CD4-positive, alpha-beta T cell treated with Interleukin-6 for 4 hours (primary cell): ENCODE data around the gene AP5Z1.
"Not testable (repeated sequence)": the region's sequence is repeated elsewhere in the genome, so short reads cannot be mapped to it uniquely, and the experiment has no call there.

Source experiments
- DNase-seq: peaks from one replicate; pipeline ENCODE4 v3.0.0-alpha.2; 2020; ENCODE audit warnings: mixed read lengths

AP5Z1 gene

GRCh38 chr7:4790078-4790465, 14.6 kb downstream of the AP5Z1 start:
- no peak for DNase-seq

GRCh38 chr7:4790516-4790991, 15.1 kb downstream of the AP5Z1 start:
- no peak for DNase-seq

GRCh38 chr7:4791101-4791737, 15.8 kb downstream of the AP5Z1 start:
- no peak for DNase-seq

GRCh38 chr7:4791738-4792536, 16.5 kb downstream of the AP5Z1 start:
- DNase-seq: peak; percentile 88

- no peak for DNase-seq
These were observed 17.2 kb downstream of the AP5Z1 start for GRCh38 chr7:4792537-4793126.

GRCh38 chr7:4793385-4793993, 18.1 kb downstream of the AP5Z1 start:
- DNase-seq: not testable (repeated sequence)

- not testable (repeated sequence) for DNase-seq
These were observed 18.7 kb downstream of the AP5Z1 start for GRCh38 chr7:4794171-4794570.

GRCh38 chr7:4794591-4795350, 19.3 kb downstream of the AP5Z1 start:
- DNase-seq: no peak

- no peak for DNase-seq
These were observed 21.0 kb downstream of the AP5Z1 start for GRCh38 chr7:4796453-4796852.

GRCh38 chr7:4797858-4798705, 22.7 kb downstream of the AP5Z1 start:
- peak; percentile 65 for DNase-seq

GRCh38 chr7:4798706-4799235, 23.3 kb downstream of the AP5Z1 start:
- no peak for DNase-seq

- DNase-seq: no peak
These were observed 24.3 kb downstream of the AP5Z1 start for GRCh38 chr7:4799508-4800268.

- DNase-seq: no peak
These were observed 25.1 kb downstream of the AP5Z1 start for GRCh38 chr7:4800487-4800886.

- DNase-seq: no peak
These were observed 25.8 kb downstream of the AP5Z1 start for GRCh38 chr7:4800926-4801838.

GRCh38 chr7:4801839-4802231, 26.4 kb downstream of the AP5Z1 start:
- DNase-seq: no peak

- not testable (repeated sequence) for DNase-seq
These were observed 27.2 kb downstream of the AP5Z1 start for GRCh38 chr7:4802577-4802976.

- no peak for DNase-seq
These were observed 28.2 kb downstream of the AP5Z1 start for GRCh38 chr7:4803397-4804241.
